GM19193 (cell line): ENCODE results near the gene DAB2IP.

Experiments
- POLR2A ChIP-seq: IDR thresholded peaks from 4 replicates; pipeline ENCODE4 v1.6.1; 2011; ENCODE audit not compliant: insufficient read depth, insufficient read length; ENCODE audit errors: extremely low read depth

DAB2IP gene

DNA sequence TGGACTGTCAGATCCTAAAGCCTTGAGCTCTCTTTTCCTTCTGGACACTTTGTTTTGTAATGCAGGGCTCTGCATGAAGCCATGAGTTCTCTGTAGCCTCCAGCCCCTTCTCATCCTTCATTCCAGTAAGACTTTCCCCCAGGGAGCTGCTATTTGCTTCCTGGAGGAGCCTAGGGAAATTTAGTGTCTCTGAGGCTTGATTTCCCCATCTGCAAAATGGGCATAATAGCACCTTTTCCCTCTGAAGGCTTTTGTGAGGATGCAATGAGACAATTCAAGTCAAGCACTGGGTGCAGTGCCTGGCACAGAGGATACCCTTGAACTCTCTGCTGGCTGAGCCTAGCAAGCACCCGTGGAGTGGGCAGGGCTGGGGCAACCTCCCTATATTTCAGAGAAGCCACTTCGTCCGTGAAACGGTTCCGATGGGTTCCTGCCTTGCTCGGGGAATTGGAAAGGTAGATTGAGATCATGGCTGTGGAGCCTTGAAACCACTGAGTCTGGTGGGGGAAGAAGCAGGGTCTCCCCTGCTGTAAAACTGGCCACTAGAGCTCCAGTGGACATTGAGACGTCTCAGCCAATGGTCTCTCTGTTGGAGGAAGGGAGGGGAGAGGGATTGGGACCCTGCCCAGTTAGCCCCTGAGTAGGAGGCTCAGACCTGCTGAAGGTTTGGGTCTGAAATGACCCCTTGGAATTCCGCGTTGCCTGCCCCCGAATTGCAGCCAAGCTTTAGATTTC lies 14.3 kb upstream of the DAB2IP start:
- TF ChIP-seq POLR2A = no peak

DNA sequence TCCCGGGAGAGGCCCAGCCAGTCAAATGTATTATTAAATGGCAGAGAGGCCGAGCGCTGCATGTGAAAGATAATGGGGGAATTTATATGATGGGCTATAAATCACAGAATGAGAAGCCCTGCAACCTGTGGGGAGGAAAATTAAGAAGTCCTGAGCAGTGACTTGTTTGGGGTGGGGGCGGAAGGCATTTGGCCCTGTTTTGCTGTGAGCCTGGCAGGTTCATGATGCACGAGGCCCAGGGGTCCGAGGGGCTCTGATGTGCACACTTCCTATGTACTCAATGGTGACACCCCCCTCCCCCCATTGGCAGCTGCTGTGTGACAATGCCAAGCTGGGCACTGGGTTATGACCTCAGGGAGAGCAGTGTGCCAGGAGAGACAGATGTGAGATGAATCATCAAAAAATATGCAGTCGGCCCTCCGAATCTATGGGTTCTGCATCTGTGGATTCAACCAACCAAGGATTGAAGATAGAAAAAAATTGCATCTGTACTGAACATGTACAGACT lies 13.7 kb upstream of the DAB2IP start:
- no peak for TF ChIP-seq POLR2A

DNA sequence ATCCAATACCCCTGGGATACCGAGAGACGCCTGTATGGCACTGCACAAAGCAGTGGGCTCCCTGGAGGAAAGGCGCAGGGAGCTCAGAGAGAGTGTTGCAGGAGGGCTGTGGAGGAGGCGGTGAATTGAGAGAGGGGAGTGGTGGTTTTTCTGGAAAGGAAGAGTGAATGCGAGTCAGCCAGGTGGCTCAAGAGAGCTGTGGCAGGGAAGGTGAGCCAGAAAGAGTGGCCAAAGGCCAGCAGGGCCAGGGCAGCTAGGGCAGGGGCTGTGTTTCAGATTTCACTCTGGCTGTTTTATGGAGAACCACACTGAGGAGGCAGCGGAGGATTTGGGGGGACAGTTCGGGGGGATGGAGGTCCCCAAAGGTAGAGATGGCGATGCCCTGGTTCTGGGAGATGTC lies 13.0 kb upstream of the DAB2IP start:
- TF ChIP-seq POLR2A = no peak

DNA sequence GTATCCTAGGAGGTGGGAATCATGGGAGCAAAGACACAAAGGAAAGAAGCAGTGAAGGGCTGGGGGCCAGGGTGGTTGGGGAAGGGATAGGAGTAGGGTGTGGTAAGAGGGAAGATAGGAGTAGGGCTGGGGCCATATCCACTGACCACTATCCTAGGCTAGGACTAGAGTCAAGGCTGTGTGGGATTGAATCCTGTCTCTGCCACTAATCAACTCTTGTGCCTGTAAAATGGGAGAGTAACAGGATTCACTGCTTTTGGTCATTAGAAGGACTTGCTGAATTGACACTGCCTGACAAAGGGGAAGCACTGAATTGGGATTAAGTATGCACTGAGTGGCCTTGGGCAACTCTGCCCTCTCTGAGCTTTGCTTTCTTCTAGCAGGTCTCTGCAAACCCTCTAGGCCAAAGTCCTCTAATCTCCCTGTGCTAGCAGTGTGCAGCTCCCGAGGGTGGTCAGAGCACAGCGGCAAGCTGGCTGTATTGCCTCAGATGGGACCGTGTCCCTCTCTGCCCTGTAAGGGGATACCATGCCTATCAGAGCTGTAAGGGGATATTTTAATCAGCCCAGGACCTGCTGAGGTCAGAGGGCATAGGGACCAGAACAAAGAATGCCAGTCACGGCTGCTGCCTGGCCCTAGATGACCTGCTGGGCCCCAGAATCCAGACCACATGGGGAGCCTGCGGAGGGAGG lies 12.4 kb upstream of the DAB2IP start:
- no peak for TF ChIP-seq POLR2A

DNA sequence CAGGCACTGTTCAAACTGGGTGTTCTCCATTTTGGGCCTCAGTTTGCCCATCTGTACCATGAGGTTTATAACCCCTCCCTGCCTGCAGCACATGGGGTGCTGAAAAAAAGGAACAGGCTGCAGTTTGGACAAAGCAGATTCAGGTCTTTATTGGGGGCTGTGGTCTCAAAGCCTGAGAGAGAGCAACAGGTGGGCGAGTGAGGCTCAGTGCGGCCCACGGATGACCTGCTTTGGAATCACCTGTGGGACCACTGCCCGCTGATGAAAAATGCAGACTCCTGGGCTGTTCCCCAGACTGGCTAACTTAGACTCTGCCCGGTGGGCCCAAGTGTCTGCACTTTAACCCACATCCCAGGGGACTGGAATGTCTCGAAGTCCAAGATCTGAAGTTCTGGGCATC lies 11.8 kb upstream of the DAB2IP start:
- no peak for TF ChIP-seq POLR2A

DNA sequence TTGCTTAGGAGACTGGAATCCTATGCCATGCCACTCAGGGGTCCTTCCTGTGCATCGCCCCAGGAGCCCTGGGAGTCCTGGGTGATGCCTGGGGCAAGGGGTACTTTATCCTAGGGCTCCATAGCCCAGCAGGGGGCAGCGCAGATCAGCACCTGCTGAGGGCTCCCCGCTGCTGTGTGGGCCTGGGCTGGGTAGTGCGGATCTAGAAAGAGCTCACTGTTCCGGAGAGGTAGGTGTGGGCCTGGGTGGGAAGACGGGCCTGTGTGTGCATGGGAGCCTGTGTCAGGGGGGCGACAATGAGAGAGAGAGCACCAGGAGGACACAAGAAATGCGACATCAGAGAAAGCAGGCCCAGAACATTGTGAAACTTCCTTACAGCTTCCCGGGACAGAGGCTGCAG lies 11.4 kb upstream of the DAB2IP start:
- TF ChIP-seq POLR2A = no peak

DNA sequence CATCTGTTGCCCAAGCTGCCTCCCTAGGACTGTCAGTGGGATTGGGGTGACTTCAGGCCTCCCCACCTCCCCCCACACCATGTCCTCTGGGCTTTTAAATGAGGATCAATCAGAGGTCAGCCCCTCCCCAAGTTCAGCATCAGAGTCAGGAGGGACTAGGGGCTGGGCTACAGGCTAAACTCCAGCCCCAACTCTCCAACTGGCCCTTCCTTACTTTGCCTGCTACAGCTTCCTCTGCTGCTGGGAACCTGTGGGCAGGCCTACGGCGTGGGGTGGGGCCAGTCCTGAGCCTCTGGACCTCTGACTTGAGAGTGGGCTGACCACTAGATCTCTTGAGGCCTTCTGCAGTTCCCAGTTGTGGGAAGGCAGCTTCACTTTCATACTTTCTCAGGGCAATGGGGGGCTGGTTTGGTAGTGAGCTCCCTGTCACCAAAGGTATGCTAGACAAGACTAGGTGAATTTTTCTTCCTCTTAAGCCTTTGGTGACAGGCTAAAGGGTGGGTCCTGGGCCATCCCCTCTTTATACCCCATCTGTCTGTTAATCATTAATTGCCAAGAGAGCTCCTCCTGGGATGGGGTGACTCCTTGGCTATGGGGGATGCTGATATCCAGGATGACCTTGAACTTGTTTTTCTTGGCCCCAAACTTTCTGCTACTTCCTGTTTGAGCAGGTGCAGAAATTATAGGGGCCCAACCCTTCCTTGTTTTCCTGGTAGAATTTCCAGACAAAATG lies 10.8 kb upstream of the DAB2IP start:
- no peak for TF ChIP-seq POLR2A

DNA sequence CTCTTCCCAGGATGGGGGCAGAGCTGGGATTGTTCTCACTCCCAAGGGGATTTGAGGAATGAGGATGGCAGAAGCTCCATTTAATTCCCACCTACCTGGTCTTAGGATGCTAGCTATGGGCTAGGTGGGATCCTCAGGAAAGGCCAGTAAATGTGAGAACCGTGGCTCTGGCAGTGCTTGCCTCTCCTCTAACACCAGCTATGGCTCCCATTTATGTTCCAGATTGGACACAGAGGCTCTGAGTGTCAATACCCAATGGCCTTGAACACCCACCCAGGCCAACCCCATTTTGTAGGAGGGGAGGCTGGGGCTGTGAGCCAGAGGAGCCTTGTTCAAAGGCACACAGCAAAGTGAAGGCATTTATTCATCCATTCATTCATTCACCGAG lies 10.2 kb upstream of the DAB2IP start:
- no peak for TF ChIP-seq POLR2A

DNA sequence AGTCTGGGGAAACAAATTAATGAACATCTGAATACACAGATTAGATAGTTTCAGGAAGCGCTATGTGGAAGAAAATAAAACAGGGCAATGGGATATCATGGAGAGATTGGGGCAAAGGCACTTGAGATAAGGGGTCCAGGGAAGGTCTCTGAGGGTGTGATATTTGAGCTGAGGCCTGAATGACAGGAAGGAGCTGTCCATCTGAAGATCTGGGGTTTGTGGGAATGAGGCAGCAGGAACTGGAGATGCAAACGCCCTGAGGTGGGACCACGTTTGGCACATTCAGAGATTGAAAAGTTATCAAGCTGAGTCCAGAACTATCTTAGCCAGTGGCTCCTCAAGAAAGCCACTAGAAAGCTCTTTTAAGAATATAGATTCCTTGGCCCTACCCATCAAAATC lies 8.7 kb upstream of the DAB2IP start:
- TF ChIP-seq POLR2A = no peak

DNA sequence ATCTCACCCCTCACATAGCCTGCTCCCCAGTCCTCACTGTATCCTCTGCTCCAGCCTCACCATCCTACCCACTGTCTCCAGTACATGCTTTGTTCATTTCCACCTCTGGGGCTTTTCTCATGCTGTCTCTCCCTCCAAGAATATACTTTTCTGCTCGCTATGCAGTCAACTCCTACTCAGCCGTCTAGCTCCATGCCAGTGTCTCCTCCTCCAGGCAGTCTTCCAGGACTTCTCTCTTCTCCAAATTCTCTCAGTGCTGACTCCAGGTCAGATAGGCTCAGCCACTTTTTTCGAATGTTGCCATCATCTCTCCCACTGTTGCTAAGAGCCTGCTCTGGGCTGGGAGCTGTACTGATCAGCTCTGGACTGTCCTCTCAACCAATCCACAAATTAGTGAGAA lies 8.0 kb upstream of the DAB2IP start:
- no peak for TF ChIP-seq POLR2A

DNA sequence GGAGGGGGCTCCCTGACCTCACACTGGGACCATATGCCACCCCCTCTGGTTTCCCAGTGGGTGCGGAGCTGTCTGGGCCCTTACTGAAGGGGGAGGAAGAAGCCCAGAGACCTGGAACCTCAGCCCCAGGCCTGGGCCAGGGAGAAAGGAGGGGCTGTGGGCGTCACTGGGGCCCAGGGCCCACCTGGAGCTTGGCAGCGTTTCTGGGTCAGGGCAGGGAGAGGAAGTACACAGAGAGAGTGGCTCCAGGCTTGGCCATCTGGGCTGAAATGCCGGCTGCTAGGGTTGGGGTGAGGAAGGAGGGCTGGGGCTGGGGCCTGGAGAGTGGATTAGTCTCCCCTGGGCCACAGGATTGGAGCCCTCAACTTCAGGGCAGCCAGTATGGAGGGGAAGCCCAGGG lies 6.4 kb upstream of the DAB2IP start:
- TF ChIP-seq POLR2A = no peak

DNA sequence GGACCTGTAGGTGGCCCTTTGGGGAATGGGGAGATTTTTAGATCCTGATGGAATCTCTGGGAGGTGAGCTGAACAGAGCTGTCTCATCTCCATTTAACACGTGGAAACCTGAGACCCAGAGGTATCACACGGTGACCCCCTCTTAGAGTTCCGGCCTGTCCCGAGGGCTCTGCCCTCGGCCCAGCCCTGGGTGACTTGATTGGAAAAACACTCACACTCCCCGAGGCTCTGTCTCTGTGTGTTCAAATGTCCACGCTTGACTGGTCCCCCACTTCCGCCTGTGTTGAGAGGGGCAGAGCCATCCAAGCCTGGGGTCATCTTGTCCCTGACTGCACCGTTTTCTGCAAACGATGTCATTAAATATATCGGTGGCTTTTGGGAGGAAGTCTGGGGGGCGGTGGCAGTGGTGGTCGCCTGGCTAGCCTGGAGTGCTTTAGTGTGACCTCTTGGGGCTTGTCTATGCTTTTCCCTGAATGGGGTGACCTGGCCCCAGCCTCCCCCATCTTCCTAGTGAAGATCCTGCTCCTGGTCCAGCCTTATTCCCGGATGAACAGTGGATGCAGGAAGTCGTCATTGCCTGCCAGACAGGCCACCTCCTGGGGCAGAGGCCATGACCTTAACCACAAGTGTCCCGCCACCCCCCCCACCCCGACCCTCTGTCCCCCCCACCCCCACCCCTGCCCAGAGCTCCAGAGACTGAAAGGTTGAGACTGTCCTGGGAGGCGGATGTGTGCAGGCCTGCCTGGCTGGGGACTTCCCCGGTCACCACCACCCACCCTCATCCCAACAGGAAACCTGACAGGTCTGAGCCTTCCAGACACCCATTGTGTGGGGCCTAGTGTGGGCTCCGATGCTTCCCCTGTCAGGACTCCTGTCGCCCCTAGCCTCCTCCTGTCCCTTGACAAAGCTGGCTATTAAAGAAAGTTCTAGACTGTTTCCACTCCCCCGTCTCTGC lies 5.3 kb upstream of the DAB2IP start:
- no peak for TF ChIP-seq POLR2A

DNA sequence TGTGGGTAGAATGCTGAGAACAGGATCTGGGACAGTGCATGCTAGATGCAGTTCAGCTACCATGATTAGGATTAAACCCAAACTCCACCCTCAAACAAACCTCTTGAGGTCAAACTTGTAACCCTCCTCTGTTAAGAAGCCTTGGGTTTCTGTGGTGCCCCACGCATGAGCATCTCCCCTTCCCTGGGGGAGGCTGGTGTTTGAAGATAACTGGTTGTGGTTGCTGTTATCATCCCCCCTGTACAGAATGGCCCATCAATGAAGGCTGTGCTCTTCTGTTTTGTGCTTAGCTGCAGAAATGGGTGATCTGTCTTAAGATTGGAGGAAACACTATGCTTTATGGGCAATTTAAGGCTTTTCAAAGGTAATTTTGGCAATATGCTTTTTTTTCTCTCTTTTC lies 4.4 kb upstream of the DAB2IP start:
- TF ChIP-seq POLR2A = no peak

DNA sequence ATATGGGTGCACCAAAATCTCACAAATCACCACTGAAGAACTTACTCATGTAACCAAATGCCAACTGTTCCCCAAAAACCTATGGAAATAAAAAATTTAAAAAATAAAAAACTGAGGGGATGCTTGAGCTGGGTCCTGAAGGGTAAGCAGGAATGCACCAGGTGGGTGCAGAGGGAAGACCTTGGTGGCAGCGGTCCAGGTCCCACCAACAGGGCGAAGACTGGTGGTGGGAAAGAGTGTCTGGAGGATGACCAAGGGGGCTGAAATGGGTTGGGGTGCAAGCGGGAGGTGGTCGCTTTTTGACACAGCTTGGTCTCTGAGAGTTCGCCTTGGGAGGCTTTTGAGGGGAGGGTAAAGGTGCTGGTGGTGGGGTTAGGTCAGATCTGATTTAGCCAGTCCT lies 3.3 kb upstream of the DAB2IP start:
- TF ChIP-seq POLR2A = no peak

DNA sequence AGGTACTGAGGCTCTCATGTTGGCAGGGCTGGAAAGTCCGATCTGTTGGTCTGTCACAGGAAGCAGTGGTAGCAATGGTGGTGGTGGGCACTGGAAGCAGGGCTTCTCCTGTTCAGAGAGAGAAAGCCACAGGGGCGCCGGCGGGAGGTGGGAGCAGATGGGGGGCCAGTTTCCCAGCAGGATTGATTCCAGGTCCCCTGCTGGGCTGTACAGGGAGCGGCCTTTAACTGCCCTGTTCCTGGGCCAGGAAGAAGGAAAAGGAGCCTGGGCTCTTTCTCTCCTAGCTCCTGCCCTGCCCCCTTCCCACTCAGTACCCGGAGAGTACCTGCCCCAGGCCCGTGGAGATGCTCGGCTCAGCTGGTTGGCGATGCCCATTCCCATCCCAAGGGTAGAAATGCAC lies 2.6 kb upstream of the DAB2IP start:
- no peak for TF ChIP-seq POLR2A
